SK-N-SH (cell line): ENCODE data around the gene PCK2.

Experiments
- CTCF ChIP-seq: fragments of 200-600 bp; sonication (generic); IDR thresholded peaks from 2 replicates; pipeline ENCODE4 v1.6.1; 2017; ENCODE audit warnings: antibody characterized with exemption, mild to moderate bottlenecking, moderate library complexity
- ELF1 ChIP-seq: IDR thresholded peaks from 2 replicates; pipeline ENCODE4 v1.4.0; 2012
- EP300 ChIP-seq, 2 experiments: IDR thresholded peaks; 2 replicates each; pipeline versions ENCODE4 v1.4.0 to v1.6.1; 2012; ENCODE audit warnings: borderline replicate concordance in 1 of 2, low read depth in 1 of 2, low read length in 1 of 2
- EZH2phosphoT487 ChIP-seq: fragments of 200-600 bp; sonication (generic); IDR thresholded peaks from 2 replicates; pipeline ENCODE4 v1.6.1; 2017; ENCODE audit warnings: low read depth, mixed run types, mild to moderate bottlenecking, antibody characterized with exemption, moderate library complexity, borderline replicate concordance
- NFIC ChIP-seq: IDR thresholded peaks from 2 replicates; pipeline ENCODE4 v1.4.0; 2012; ENCODE audit warnings: borderline replicate concordance
- PBX3 ChIP-seq: IDR thresholded peaks from 2 replicates; pipeline ENCODE4; 2012
- POLR2AphosphoS5 ChIP-seq: IDR thresholded peaks from 2 replicates; pipeline ENCODE4 v1.6.1; 2012; ENCODE audit warnings: low read depth, low read length
- RAD21 ChIP-seq: IDR thresholded peaks from 2 replicates; pipeline ENCODE4 v1.6.1; 2012; ENCODE audit warnings: mild to moderate bottlenecking, low read length
- REST ChIP-seq: IDR thresholded peaks from 2 replicates; pipeline ENCODE4 v1.6.1; 2012; ENCODE audit warnings: mild to moderate bottlenecking, low read depth, low read length, moderate library complexity
- RXRA ChIP-seq: IDR thresholded peaks from 2 replicates; pipeline ENCODE4 v1.4.0; 2012; ENCODE audit warnings: low read depth, mild to moderate bottlenecking, borderline replicate concordance
- SIN3A ChIP-seq: IDR thresholded peaks from 2 replicates; pipeline ENCODE4 v1.6.1; 2012; ENCODE audit warnings: low read depth, mild to moderate bottlenecking, low read length, moderate library complexity, borderline replicate concordance
- TAF1 ChIP-seq: IDR thresholded peaks from 2 replicates; pipeline ENCODE4 v1.6.1; 2012; ENCODE audit warnings: low read depth, mild to moderate bottlenecking, low read length, moderate library complexity, borderline replicate concordance
- USF2 ChIP-seq: fragments of 150-350 bp; IDR thresholded peaks from 2 replicates; pipeline ENCODE4 v1.6.1; 2017; ENCODE audit warnings: antibody characterized with exemption, low read length, low read depth, borderline replicate concordance
- YY1 ChIP-seq: IDR thresholded peaks from 2 replicates; pipeline ENCODE4 v1.4.0; 2012; ENCODE audit warnings: low read depth, mild to moderate bottlenecking

- TF ChIP-seq EP300 (IDR thresholded peaks at IDR 0.05; ENCODE audit: borderline replicate concordance in 1 of 2, low read depth in 1 of 2, low read length in 1 of 2) (no peak), POLR2AphosphoS5 (no peak), CTCF (no peak), YY1 (no peak), RXRA (no peak), EZH2phosphoT487 (no peak), REST (no peak), NFIC (no peak), SIN3A (no peak), TAF1 (no peak), RAD21 (no peak), USF2 (no peak), ELF1 (no peak), PBX3 (no peak)
These were observed 55.3 kb downstream of the PCK2 start for GRCh38 chr14:24149302-24149969.
